ENCODE data around the gene MDM2. TPM values are rescaled to one million over a fixed set of nuclear protein-coding genes. Genes with fewer than 3 reads are reported as not detected.

MDM2 gene
- total and polyA plus RNA-seq, 10 of the 15 experiments (the other 5 are each of a cell fraction or from before 2014, with no cell fraction given) = 48.2 to 174 (median 85.0) TPM

- Histone ChIP-seq H3K9me3 (replicated peaks; ENCODE audit: control insufficient read depth, insufficient read depth, low read length) (no peaks in the 10 kb centered on the region), H3K4me3 (no peak overlapping the region), H3K4me1 (ENCODE audit: control insufficient read depth, insufficient read depth, low read length) (no peaks in the 10 kb centered on the region), H2AFZ (ENCODE audit: control insufficient read depth, low read depth, low read length) (no peak overlapping the region), H3K27ac (ENCODE audit: control insufficient read depth, insufficient read depth) (no peak overlapping the region), H3K79me2 (ENCODE audit: control insufficient read depth, insufficient read depth, low read length) (no peaks in the 10 kb centered on the region), H3K4me2 (ENCODE audit: control insufficient read depth, insufficient read depth) (no peak overlapping the region), H3K27me3 (replicated peaks in 1 of 2; ENCODE audit: control insufficient read depth in 2 of 2, insufficient read depth in 2 of 2, low read length in 1 of 2) (no peaks in the 10 kb centered on the region), H3K36me3 (ENCODE audit: control insufficient read depth in 2 of 2, insufficient read depth in 2 of 2, low read length in 1 of 2) (no peaks in the 10 kb centered on the region), H3K9ac (ENCODE audit: control insufficient read depth, insufficient read depth, low read length) (no peak overlapping the region), H4K20me1 (ENCODE audit: control insufficient read depth, insufficient read depth) (no peaks in the 10 kb centered on the region)
- SMC1A ChIA-PET (ENCODE audit: uncharacterized antibody, unreplicated experiment) = interaction anchor here (1.0 to 1.2 kb wide), 3 partner anchors 199 to 208 kb away, joined by 3 to 6 read pairs (median 4); no protein-coding TSS in a partner anchor
- intact Hi-C loops (cut with micrococcal nuclease; ENCODE audit: unreplicated experiment) (loop anchor here (10.0 kb wide), 1 partner anchor 388 kb away; no protein-coding TSS in a partner anchor), in situ Hi-C loops (cut with MboI) (no loop called here)
- POLR2A ChIA-PET = interaction anchor here (0.6 to 0.8 kb wide), 2 partner anchors 13 to 30 kb away, joined by 3 read pairs; no protein-coding TSS in a partner anchor
- BruUV-seq (replicated peaks) = no TSS peak
- 44% methylated on average over 6 of the region's 6 CpGs for WGBS (ENCODE audit: insufficient coverage, insufficient replicate concordance, low lambda C conversion rate, missing lambda C conversion rate)
- CTCF ChIA-PET = interaction anchor here (0.6 to 4.1 kb wide), 7 partner anchors 39 to 511 kb away, joined by 3 to 23 read pairs (median 4); no protein-coding TSS in a partner anchor
- no peak for ATAC-seq
- DNase-seq (ENCODE audit: low read depth, low spot score) = no peak
- no peak for TF ChIP-seq BRCA1 (IDR thresholded peaks at IDR 0.05; ENCODE audit: low read depth, low read length)
- no peak for TF ChIP-seq BHLHE40 (IDR thresholded peaks at IDR 0.05; ENCODE audit: borderline replicate concordance in 1 of 2, low read depth in 2 of 2, low read length in 1 of 2)
- TF ChIP-seq MLLT1 (IDR thresholded peaks at IDR 0.05) = no peak
- TF ChIP-seq IRF5 (IDR thresholded peaks at IDR 0.05; ENCODE audit: borderline replicate concordance) = no peak
- no peak for TF ChIP-seq BCLAF1 (IDR thresholded peaks at IDR 0.05)
- no peak for TF ChIP-seq CHD4 (IDR thresholded peaks at IDR 0.05)
- no peak for TF ChIP-seq EGR1 (IDR thresholded peaks at IDR 0.05; ENCODE audit: borderline replicate concordance in 1 of 2, low read depth in 2 of 2, low read length in 2 of 2)
- no peak for TF ChIP-seq CBX5 (IDR thresholded peaks at IDR 0.05; ENCODE audit: low read depth)
- no peak for TF ChIP-seq NBN (IDR thresholded peaks at IDR 0.05)
- TF ChIP-seq FOXM1 (IDR thresholded peaks at IDR 0.05; ENCODE audit: low read depth, low read length) = no peak
- no peak for TF ChIP-seq MEF2B (IDR thresholded peaks at IDR 0.05; ENCODE audit: partially characterized antibody, poor library complexity, severe bottlenecking)
- no peak for TF ChIP-seq CHD2 (IDR thresholded peaks at IDR 0.05; ENCODE audit: borderline replicate concordance, low read depth, low read length)
- TF ChIP-seq NR2F1 (conservative IDR thresholded peaks at IDR 0.05) = no peak
- no peak for TF ChIP-seq ZSCAN29 (IDR thresholded peaks at IDR 0.05)
- no peak for TF ChIP-seq EP300 (IDR thresholded peaks at IDR 0.05; ENCODE audit: borderline replicate concordance in 1 of 2, control insufficient read depth in 1 of 2, low read depth in 2 of 2, low read length in 2 of 2)
- TF ChIP-seq KLF5 (IDR thresholded peaks at IDR 0.05; ENCODE audit: partially characterized antibody) = no peak
- TF ChIP-seq IKZF1 (conservative IDR thresholded peaks at IDR 0.05) = no peak
- no peak for TF ChIP-seq SMC3 (IDR thresholded peaks at IDR 0.05; ENCODE audit: borderline replicate concordance, low read length)
- RAD21 ChIA-PET (ENCODE audit: unreplicated experiment) = interaction anchor here (1.0 kb wide), 1 partner anchor 16 kb away, joined by 3 read pairs; no protein-coding TSS in a partner anchor
- FAIRE-seq = no peak
Observed at GRCh38 chr12:68866950-68867349, 59.0 kb downstream of the MDM2 start.

Measured in GM12878 (cell line).